ENCODE measurements around the gene EMCN. TPM values are rescaled to one million over a fixed set of nuclear protein-coding genes. Genes with fewer than 3 reads are reported as not detected.
"Not testable (repeated sequence)": the region's sequence is repeated elsewhere in the genome, so short reads cannot be mapped to it uniquely, and the experiment has no call there.

EMCN gene
- total and polyA plus RNA-seq, 2 of the 8 experiments (the other 6 are each of a cell fraction or from before 2014, with no cell fraction given) = not detected

GRCh38 chr4:100530161-100530560 is 12.3 kb upstream of the EMCN start:
- H3K4me2 ChIP-seq (ENCODE audit: insufficient read depth in 1 of 2, low read depth in 2 of 2, low read length in 2 of 2); H4K20me1 ChIP-seq (replicated peaks in 1 of 2; ENCODE audit: control insufficient read depth in 1 of 2, insufficient read depth in 2 of 2, low read length in 2 of 2); H2AK5ac ChIP-seq (ENCODE audit: low read depth, low read length); H3K27me3 ChIP-seq (replicated peaks in 1 of 4; ENCODE audit: control insufficient read depth in 3 of 4, extremely low read depth in 1 of 4, insufficient read depth in 3 of 4, low read length in 3 of 4); H3K4me1 ChIP-seq (replicated peaks in 1 of 4; ENCODE audit: control insufficient read depth in 3 of 4, insufficient read depth in 4 of 4, low read length in 3 of 4); H3K36me3 ChIP-seq (ENCODE audit: control insufficient read depth in 2 of 4, insufficient read depth in 4 of 4, low read length in 3 of 4); H3K56ac ChIP-seq (replicated peaks; ENCODE audit: insufficient read length, low read depth, low read length); H3K27ac ChIP-seq (ENCODE audit: low read depth, low read length); DNase-seq (ENCODE audit: low read depth in 1 of 2, low spot score in 2 of 2); H2BK5ac ChIP-seq (ENCODE audit: low read depth, low read length); H3K23ac ChIP-seq (ENCODE audit: insufficient read length); H3K18ac ChIP-seq (ENCODE audit: extremely low read depth, low read length); H3K4ac ChIP-seq (replicated peaks; ENCODE audit: insufficient read length, low read depth, low read length); H3K23me2 ChIP-seq (ENCODE audit: low read depth, low read length); H3K9ac ChIP-seq (replicated peaks in 1 of 4; ENCODE audit: extremely low read depth in 1 of 4, low read depth in 3 of 4, low read length in 3 of 4); H4K91ac ChIP-seq (replicated peaks; ENCODE audit: insufficient read length, low read length); H3K79me2 ChIP-seq (ENCODE audit: control insufficient read depth in 1 of 2, insufficient read depth in 2 of 2, low read length in 2 of 2); H3K14ac ChIP-seq (ENCODE audit: insufficient read length); H3K4me3 ChIP-seq (ENCODE audit: extremely low read depth in 1 of 4, insufficient read depth in 2 of 4, low read depth in 3 of 4, low read length in 4 of 4); H3K9me3 ChIP-seq (ENCODE audit: insufficient read depth in 2 of 2, low read depth in 1 of 2, low read length in 1 of 2); POLR2A ChIA-PET (ENCODE audit: partially characterized antibody); H2BK15ac ChIP-seq (ENCODE audit: low read length); H4K5ac ChIP-seq (ENCODE audit: insufficient read length, low read depth, low read length); H3K79me1 ChIP-seq (ENCODE audit: low read depth, low read length); H2BK12ac ChIP-seq (ENCODE audit: low read depth, low read length); H2AFZ ChIP-seq (ENCODE audit: low read length); FAIRE-seq; H2BK20ac ChIP-seq (ENCODE audit: low read length); H2BK120ac ChIP-seq (replicated peaks; ENCODE audit: low read depth, low read length); H4K8ac ChIP-seq (ENCODE audit: extremely low read depth, insufficient read depth, low read length): not testable (repeated sequence)
- WGBS, 2 experiments (ENCODE audit: extremely low coverage in 1 of 2, insufficient coverage in 1 of 2, insufficient read length in 1 of 2, insufficient replicate concordance in 2 of 2, low coverage in 1 of 2, low lambda C conversion rate in 2 of 2, missing lambda C conversion rate in 1 of 2) = 95% methylated on average over 4 of the region's 4 CpGs; no CpG with 5 or more reads in 1 of the 2 experiments
- CTCF ChIA-PET (ENCODE audit: partially characterized antibody) = interaction anchor here (1.3 to 1.6 kb wide), 2 partner anchors 18 to 26 kb away, joined by 3 to 4 read pairs; no protein-coding TSS in a partner anchor
